GM18909 (cell line): ENCODE results near the gene MTOR.
"Not testable (repeated sequence)": the region's sequence is repeated elsewhere in the genome, so short reads cannot be mapped to it uniquely, and the experiment has no call there.

Source experiments
- ATAC-seq: cut with Tn5 transposase; IDR thresholded peaks from one replicate; pipeline ENCODE4 v1.9.1; 2021; ENCODE audit warnings: mild to moderate bottlenecking; ENCODE audit not compliant: unreplicated experiment, poor library complexity

The MTOR gene

GRCh38 chr1:11187931-11188330 is 74.4 kb downstream of the MTOR start:
- no peak for ATAC-seq

GRCh38 chr1:11187494-11187893 is 74.9 kb downstream of the MTOR start:
- no peak for ATAC-seq

GRCh38 chr1:11187000-11187399 is 75.4 kb downstream of the MTOR start:
- ATAC-seq, result no peak

GRCh38 chr1:11184973-11185372 is 77.4 kb downstream of the MTOR start:
- no peak for ATAC-seq

GRCh38 chr1:11182884-11183283 is 79.5 kb downstream of the MTOR start:
- no peak for ATAC-seq

- no peak for ATAC-seq
Observed at GRCh38 chr1:11180342-11180744, 82.0 kb downstream of the MTOR start.

GRCh38 chr1:11179749-11180148 is 82.6 kb downstream of the MTOR start:
- not testable (repeated sequence) for ATAC-seq

- no peak for ATAC-seq
Observed at GRCh38 chr1:11179125-11179524, 83.2 kb downstream of the MTOR start.

- no peak for ATAC-seq
Observed at GRCh38 chr1:11178021-11179015, 84.0 kb downstream of the MTOR start.

- ATAC-seq, result no peak
Observed at GRCh38 chr1:11176081-11176706, 86.2 kb downstream of the MTOR start.

GRCh38 chr1:11175461-11175860 is 86.9 kb downstream of the MTOR start:
- no peak for ATAC-seq

- no peak for ATAC-seq
Observed at GRCh38 chr1:11174261-11174942, 87.9 kb downstream of the MTOR start.

GRCh38 chr1:11170102-11170501 is 92.2 kb downstream of the MTOR start:
- no peak for ATAC-seq

- no peak for ATAC-seq
Observed at GRCh38 chr1:11169202-11169601, 93.1 kb downstream of the MTOR start.

GRCh38 chr1:11168731-11169130 is 93.6 kb downstream of the MTOR start:
- no peak for ATAC-seq

- ATAC-seq, result not testable (repeated sequence)
Observed at GRCh38 chr1:11166744-11167143, 95.6 kb downstream of the MTOR start.

- ATAC-seq, result not testable (repeated sequence)
Observed at GRCh38 chr1:11162752-11163151, 99.6 kb downstream of the MTOR start.

GRCh38 chr1:11158720-11159321 is 103.5 kb downstream of the MTOR start:
- no peak for ATAC-seq

- no peak for ATAC-seq
Observed at GRCh38 chr1:11158291-11158690, 104.1 kb downstream of the MTOR start.

GRCh38 chr1:11157867-11158266 is 104.5 kb downstream of the MTOR start:
- ATAC-seq, result no peak

GRCh38 chr1:11157394-11157793 is 105.0 kb downstream of the MTOR start:
- ATAC-seq, result no peak
